Lung (tissue), 12 donors: ENCODE measurements around the gene TMEM145. TPM values are rescaled to one million over a fixed set of nuclear protein-coding genes. Genes with fewer than 3 reads are reported as not detected.

Experiments used
- ATAC-seq: fragments of 200-7000 bp; cut with Tn5 transposase; one replicate; pipeline ENCODE4 v1.9.1; 2020; ENCODE audit warnings: moderate number of reproducible peaks; ENCODE audit not compliant: insufficient read depth, low FRiP score
- DNase-seq, 3 donors: peaks; one replicate each; pipeline ENCODE4 v3.0.0-alpha.2; 2013 to 2017
- H3K27ac ChIP-seq, 2 donors: one replicate each; pipeline ENCODE4 v1.5.1; 2013; ENCODE audit warnings: mild to moderate bottlenecking in 2 of 2, moderate library complexity in 2 of 2, control low read depth in 1 of 2, inconsistent platforms in 1 of 2, low read depth in 1 of 2, low read length in 1 of 2
- H3K27me3 ChIP-seq, 3 donors: one replicate each; pipeline ENCODE4 v1.5.1; 2013; ENCODE audit warnings: low read length in 2 of 3; ENCODE audit not compliant: control insufficient read depth in 3 of 3, insufficient read depth in 3 of 3
- H3K36me3 ChIP-seq, 4 donors: one replicate each; pipeline ENCODE4 v1.5.1; 2013; ENCODE audit warnings: low read length in 4 of 4, mild to moderate bottlenecking in 1 of 4, moderate library complexity in 1 of 4; ENCODE audit not compliant: control insufficient read depth in 4 of 4, insufficient read depth in 4 of 4
- H3K4me1 ChIP-seq, 5 donors: one replicate each; pipeline ENCODE4 v1.5.1; 2013; ENCODE audit warnings: low read length in 5 of 5, mild to moderate bottlenecking in 2 of 5, moderate library complexity in 1 of 5; ENCODE audit not compliant: control insufficient read depth in 5 of 5, insufficient read depth in 5 of 5
- H3K4me3 ChIP-seq: one replicate; pipeline ENCODE4 v1.5.1; 2013; ENCODE audit warnings: mild to moderate bottlenecking, control low read depth, moderate library complexity
- H3K9ac ChIP-seq, 2 donors: one replicate each; pipeline ENCODE4 v1.5.1; 2013; ENCODE audit warnings: low read length in 2 of 2, control low read depth in 1 of 2; ENCODE audit not compliant: insufficient read depth in 1 of 2
- H3K9me3 ChIP-seq, 4 donors: one replicate each; pipeline ENCODE4 v1.5.1; 2013; ENCODE audit warnings: low read length in 3 of 4, mild to moderate bottlenecking in 1 of 4, moderate library complexity in 1 of 4; ENCODE audit not compliant: control insufficient read depth in 4 of 4, insufficient read depth in 3 of 4
- CTCF ChIP-seq: IDR thresholded peaks from 2 replicates; pipeline ENCODE4 v1.5.1; 2012; ENCODE audit warnings: mild to moderate bottlenecking; ENCODE audit errors: control extremely low read depth, extremely low read depth
- WGBS, 2 donors: extraction: QIAGEN DNeasy Blood & Tissue Kit; methylation state at CpG; one replicate each; pipeline ENCODE4 v1.1.7; 2013; 5-methylcytosine and 5-hydroxymethylcytosine counted together
- polyA plus RNA-seq, 2 donors: library from polyadenylated mRNA; stranded (reverse); fragments of 200-250 nt; gene quantifications; one replicate each; pipeline ENCODE4 v1.2.1, GENCODE V29; 2013
- total RNA-seq, 2 donors: library from RNA; depleted of rRNA in 1 of 2; stranded (reverse); fragments of >200 nt in 1 of 2; gene quantifications; one replicate each; pipeline ENCODE4 v1.2.1, GENCODE V29; 2014 to 2021
- donor health status: control.
- donor health status: control.
- donor health status: Bipolar disorder and iron deficiency.
- donor health status: healthy.
- donor health status: DM: yes; HTN: yes; CAD: no.

TMEM145 gene
- total and polyA plus RNA-seq, 4 donors, result 0.12 to 0.95 (median 0.40) TPM; not detected in 1

DNA sequence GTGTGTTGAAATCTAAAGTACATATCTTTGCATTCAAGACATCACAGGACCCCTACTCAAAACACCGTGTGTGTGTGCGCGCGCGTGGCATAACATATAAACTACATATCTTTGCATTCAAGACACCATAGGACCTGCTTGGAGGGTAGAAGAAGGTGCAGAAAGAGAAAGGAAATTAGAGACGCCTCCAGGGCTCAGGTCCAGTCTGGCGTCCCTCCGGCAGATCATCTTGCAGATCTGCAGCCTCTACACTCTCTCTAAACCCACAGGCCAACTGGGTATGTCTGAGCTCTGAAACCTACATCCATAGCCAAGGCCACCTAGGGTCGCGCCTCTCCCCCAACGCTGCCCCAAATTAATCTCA lies 10.0 kb upstream of the TMEM145 start:
- Histone ChIP-seq H3K9ac (no peak overlapping the region), H3K36me3 (peaks cover 0 to 4% (median 0%) of the 10 kb centered on the region in 4 donors), H3K9me3 (no peaks in the 10 kb centered on the region), H3K27ac (no peak overlapping the region), H3K27me3 (no peaks in the 10 kb centered on the region), H3K4me3 (no peak overlapping the region), H3K4me1 (peaks cover 0 to 17% (median 4%) of the 10 kb centered on the region in 5 donors)
- ATAC-seq (no peak), DNase-seq (no peak)
- 62 to 81% methylated on average over 11 of the region's 11 CpGs for WGBS, 2 donors
- TF ChIP-seq CTCF, result no peak

GRCh38 chr19:42303876-42304275 lies 9.2 kb upstream of the TMEM145 start:
- DNase-seq, result no peak
- Histone ChIP-seq H3K4me1 (peaks cover 0 to 17% (median 4%) of the 10 kb centered on the region in 5 donors), H3K9ac (no peak overlapping the region), H3K36me3 (peaks cover 0 to 4% (median 0%) of the 10 kb centered on the region in 4 donors), H3K4me3 (no peak overlapping the region), H3K27me3 (no peaks in the 10 kb centered on the region), H3K9me3 (no peaks in the 10 kb centered on the region), H3K27ac (no peak overlapping the region)
- ATAC-seq, result no peak
- no peak for TF ChIP-seq CTCF
- WGBS, 2 donors, result 87 to 94% methylated on average over 8 of the region's 8 CpGs

GRCh38 chr19:42306646-42307045 lies 6.5 kb upstream of the TMEM145 start:
- 94 to 96% methylated on average over 22 of the region's 22 CpGs for WGBS, 2 donors
- Histone ChIP-seq H3K27me3 (no peaks in the 10 kb centered on the region), H3K9ac (no peak overlapping the region), H3K9me3 (no peaks in the 10 kb centered on the region), H3K4me3 (no peak overlapping the region), H3K36me3 (no peaks in the 10 kb centered on the region), H3K27ac (no peak overlapping the region), H3K4me1 (peaks cover 0 to 12% (median 0%) of the 10 kb centered on the region in 5 donors)
- DNase-seq, result no peak
- ATAC-seq, result no peak
- TF ChIP-seq CTCF, result no peak

GRCh38 chr19:42309686-42310085 lies 3.4 kb upstream of the TMEM145 start:
- Histone ChIP-seq H3K4me1 (peaks cover 0 to 4% (median 0%) of the 10 kb centered on the region in 5 donors), H3K27me3 (peaks cover 0 to 9% (median 7%) of the 10 kb centered on the region in 3 donors), H3K36me3 (no peaks in the 10 kb centered on the region), H3K9me3 (no peaks in the 10 kb centered on the region), H3K4me3 (no peak overlapping the region), H3K9ac (no peak overlapping the region), H3K27ac (no peak overlapping the region)
- TF ChIP-seq CTCF, result no peak
- DNase-seq, result no peak
- no peak for ATAC-seq
- 88 to 91% methylated on average over 14 of the region's 14 CpGs for whole genome bisulfite sequencing, 2 donors
